ENCODE results near the gene VPS37C. TPM values are rescaled to one million over a fixed set of nuclear protein-coding genes. Genes with fewer than 3 reads are reported as not detected.

Gene VPS37C
- total RNA-seq, 1 donor from 2014 or later: 4.5 TPM

DNA sequence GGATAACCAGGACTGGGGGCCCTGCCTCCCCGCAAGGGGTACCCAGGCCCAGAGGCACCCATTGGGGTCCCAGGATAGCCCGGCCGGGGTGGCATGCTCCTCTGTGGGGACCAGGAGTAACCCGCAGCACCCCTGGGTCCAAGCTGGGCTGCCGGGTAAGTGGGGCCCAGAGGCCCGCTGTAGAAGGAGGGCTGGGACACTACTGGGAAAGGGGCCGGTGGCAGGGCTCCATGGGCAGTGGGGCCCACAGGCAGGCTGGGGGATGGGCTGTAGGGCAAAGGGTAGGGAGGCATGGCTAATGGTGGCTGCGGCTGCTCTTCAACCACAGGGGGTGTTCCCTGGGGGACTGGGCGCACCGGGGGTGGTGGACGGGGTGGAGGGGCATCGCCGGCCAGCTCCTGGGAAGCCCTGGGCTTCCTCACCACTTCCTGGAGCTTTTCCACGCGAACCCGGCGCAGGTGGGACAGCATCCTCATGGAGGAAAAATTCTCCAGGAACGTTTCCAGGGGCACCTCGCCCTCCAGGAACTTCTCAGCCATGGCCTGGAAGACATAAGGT, 29.1 kb downstream of the VPS37C start:
- DNase-seq: no peak

- DNase-seq: no peak
Measured at GRCh38 chr11:61131586-61131985, 29.6 kb downstream of the VPS37C start.

- DNase-seq: no peak
Measured at GRCh38 chr11:61131186-61131585, 30.0 kb downstream of the VPS37C start.

DNA sequence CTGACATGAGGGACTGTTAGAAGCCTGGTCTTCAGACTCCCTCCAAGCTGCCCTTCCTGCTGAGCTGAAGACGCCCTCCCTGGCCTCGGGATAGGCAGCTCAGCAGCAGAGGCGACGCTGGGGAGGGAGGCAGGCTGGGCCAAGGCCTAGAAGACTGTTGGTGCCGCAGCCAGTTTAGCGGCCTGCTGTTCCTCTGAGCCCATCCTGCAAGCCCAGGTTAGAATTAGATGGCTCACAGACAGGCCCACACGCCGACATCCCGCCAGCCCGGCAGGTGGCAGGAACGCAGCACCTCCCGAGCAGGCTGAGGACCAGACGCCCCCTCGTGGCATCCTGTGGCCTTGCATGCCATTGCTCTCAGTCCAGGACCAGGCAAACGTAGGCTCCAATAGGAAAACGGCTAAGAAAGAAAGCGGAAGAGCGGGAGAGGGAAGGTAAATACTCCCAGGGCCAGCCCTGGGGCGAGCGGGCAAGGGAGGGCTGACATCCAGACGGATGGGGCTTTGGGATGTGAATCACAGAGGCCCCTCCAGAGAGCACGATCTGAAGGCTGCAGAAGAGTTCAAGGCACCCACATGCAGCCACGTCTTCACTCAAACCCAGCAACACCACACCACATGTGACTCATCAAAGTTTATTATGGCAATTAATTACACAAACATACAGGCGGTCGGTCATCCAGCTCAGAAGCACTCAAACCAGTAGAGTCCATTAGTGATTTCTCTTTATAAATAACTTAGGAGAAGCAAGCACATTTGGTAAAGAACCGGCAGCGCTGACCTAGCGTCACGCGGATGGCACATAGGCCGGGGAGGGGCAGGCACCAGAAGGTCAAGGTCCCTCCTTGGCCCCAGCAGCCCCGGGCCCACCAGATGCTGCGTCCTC, 31.3 kb downstream of the VPS37C start:
- DNase-seq: no peak

GRCh38 chr11:61128947-61129638, 32.1 kb downstream of the VPS37C start:
- no peak for DNase-seq

GRCh38 chr11:61127991-61128390, 33.2 kb downstream of the VPS37C start:
- DNase-seq: no peak

- no peak for DNase-seq
Measured at GRCh38 chr11:61126256-61126655, 35.0 kb downstream of the VPS37C start.

DNA sequence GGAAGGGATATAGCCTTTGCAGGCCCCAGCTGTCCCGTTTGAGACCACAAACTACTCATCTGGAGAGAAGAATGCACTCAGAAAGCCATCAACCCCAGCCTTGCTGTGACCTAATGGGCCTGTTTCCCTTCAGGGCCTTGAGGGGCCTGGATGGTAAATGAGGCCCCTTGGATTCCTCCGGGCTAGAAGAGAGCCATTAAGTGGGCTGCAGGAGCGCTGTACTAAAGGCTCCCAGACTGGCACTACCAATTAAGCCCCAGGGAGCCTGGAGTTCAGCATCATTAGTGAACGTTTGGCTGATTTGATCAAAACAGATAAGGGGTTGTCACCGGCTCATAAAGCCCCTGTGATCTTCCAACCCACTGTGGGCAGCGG, 35.9 kb downstream of the VPS37C start:
- no peak for DNase-seq

- DNase-seq: no peak
Measured at GRCh38 chr11:61124574-61125309, 36.5 kb downstream of the VPS37C start.

DNA sequence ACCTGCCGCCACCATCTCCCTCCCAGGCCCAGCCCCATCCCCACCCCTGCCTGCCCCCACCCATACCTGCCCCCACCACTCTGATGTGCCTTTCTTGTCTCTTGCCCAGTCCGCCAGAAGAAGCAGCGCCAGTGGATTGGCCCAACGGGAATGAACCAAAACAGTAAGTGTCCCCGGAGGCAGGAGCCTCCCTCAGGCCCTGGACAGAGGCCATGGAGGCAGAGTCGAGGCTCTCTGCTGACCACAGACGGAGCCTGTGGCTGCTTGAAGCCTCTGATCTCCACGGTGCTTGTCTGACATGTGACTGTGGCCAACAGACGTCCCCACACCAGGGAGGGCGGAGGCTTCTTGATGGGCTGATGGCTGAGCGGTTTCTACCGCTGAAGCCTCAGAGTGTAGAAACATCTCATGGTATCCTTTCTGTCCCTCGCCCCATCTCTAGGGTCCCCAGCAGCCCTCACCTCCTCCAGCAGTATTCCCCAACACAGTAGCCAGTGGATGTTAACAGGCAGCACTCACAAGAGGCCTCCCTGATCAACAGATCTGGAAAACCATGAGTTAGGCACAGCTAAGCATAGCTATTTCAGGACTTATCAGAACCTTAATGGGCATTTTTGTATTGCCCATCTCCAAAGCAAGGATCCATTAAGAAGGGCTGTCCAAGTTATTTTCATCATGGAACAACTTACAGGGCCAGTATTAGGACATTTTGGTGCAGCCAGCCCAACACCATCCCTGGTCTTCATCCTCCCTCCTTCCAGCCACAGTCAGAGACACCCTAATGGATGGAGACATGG, 37.3 kb downstream of the VPS37C start:
- DNase-seq: no peak

GRCh38 chr11:61122761-61123160, 38.5 kb downstream of the VPS37C start:
- no peak for DNase-seq

- DNase-seq: no peak
Measured at GRCh38 chr11:61121917-61122316, 39.3 kb downstream of the VPS37C start.

DNA sequence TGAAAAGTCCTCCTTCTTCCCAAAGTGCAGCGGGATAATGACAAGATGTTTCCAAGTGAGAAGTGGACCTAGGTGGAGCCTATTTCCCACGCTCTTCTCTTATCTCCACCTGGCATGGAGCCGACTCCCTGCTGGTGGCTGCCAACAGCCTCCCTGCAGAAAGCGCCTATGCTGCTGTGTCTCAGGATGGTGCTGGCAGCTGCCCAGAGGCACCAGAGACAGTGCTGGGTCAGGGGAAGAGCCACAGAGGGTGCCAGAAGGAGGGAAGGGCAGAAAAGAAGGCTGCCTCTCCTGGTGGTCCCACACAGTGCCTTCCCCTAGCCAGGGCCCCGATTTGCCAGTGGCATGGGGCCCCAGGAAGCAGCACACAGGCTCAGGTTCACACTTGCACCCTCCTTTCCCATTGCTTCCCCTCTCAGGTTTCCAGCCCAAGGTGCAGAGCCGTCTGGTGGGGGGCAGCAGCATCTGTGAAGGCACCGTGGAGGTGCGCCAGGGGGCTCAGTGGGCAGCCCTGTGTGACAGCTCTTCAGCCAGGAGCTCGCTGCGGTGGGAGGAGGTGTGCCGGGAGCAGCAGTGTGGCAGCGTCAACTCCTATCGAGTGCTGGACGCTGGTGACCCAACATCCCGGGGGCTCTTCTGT, 39.9 kb downstream of the VPS37C start:
- DNase-seq: no peak

- no peak for DNase-seq
Measured at GRCh38 chr11:61120706-61121191, 40.5 kb downstream of the VPS37C start.

- no peak for DNase-seq
Measured at GRCh38 chr11:61120099-61120705, 41.0 kb downstream of the VPS37C start.

- no peak for DNase-seq
Measured at GRCh38 chr11:61119571-61119970, 41.7 kb downstream of the VPS37C start.

- DNase-seq: no peak
Measured at GRCh38 chr11:61119055-61119454, 42.2 kb downstream of the VPS37C start.

DNA sequence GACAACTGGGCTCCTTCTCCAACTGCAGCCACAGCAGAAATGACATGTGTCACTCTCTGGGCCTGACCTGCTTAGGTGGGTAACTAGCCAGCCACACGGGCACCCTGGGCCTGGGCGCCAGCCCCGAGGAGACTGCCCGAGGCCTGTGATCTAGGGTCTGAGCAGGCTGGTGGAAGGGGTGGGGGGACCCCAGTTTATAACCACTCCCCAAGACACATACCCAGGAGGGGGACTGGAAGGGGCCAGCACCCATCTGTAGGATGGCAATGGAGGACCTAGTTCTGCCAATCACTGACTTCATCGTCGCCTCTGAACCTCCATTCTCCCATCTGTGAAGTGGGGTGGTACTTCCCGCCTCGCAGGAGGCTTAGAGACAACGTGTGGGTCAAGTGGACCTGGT, 42.8 kb downstream of the VPS37C start:
- DNase-seq: no peak

- DNase-seq: no peak
Measured at GRCh38 chr11:61118004-61118403, 43.2 kb downstream of the VPS37C start.

- no peak for DNase-seq
Measured at GRCh38 chr11:61117168-61117520, 44.1 kb downstream of the VPS37C start.
